Colonic mucosa (tissue), 4 donors: ENCODE measurements around the gene FRK. TPM values are rescaled to one million over a fixed set of nuclear protein-coding genes. Genes with fewer than 3 reads are reported as not detected.
A peak's percentile ranks its signal among the peaks of the same experiment; 100 is the strongest.

ENCODE experiments used
- DNase-seq: peaks from one replicate; pipeline ENCODE4 v3.0.0-alpha.2; 2020
- H3K27ac ChIP-seq: fragments of 200-600 bp; one replicate; pipeline ENCODE4 v1.8.0; 2021
- H3K27me3 ChIP-seq: fragments of 200-600 bp; one replicate; pipeline ENCODE4 v1.8.0; 2021
- H3K36me3 ChIP-seq: fragments of 200-600 bp; one replicate; pipeline ENCODE4 v1.8.0; 2021
- H3K4me1 ChIP-seq: fragments of 200-600 bp; one replicate; pipeline ENCODE4 v1.8.0; 2021; ENCODE audit warnings: mild to moderate bottlenecking
- H3K4me3 ChIP-seq: fragments of 200-600 bp; one replicate; pipeline ENCODE4 v1.8.0; 2021
- H3K9ac ChIP-seq, 2 donors: one replicate each; pipeline ENCODE4 v1.7.0; 2013; ENCODE audit warnings: control low read depth in 2 of 2, low read depth in 2 of 2, low read length in 2 of 2
- H3K9me3 ChIP-seq: fragments of 200-600 bp; one replicate; pipeline ENCODE4 v1.8.0; 2021
- CTCF ChIP-seq: fragments of 200-600 bp; IDR thresholded peaks from one replicate; pipeline ENCODE4 v1.8.0; 2022; ENCODE audit warnings: antibody characterized with exemption, mild to moderate bottlenecking
- intact Hi-C: fragments of 100-400 bp; cut with DNase I; formaldehyde crosslinking; loops from one replicate; pipeline ENCODE4 v1.14.1; 2022
- total RNA-seq, 2 donors: library from RNA; stranded (reverse); fragmentation: NEBNext Ultra II Directional in 1 of 2; extraction: Animal tissue kit (Norgen Biotek cat#: 25700) in 1 of 2; gene quantifications; one replicate each; pipeline ENCODE4 v1.2.1, GENCODE V29; 2021
- donor health status: healthy.
- donor health status: DM: no; HTN: no; CAD: no.
- donor health status: DM: no; HTN: no; CAD: no.

Gene FRK
- total RNA-seq, 2 donors from 2014 or later, result 25.9 to 27.1 TPM

GRCh38 chr6:115982453-115982852, 78.2 kb downstream of the FRK start:
- no peak for TF ChIP-seq CTCF
- H3K9me3 ChIP-seq, result no peaks in the 10 kb centered on the region
- no peak overlapping the region for H3K9ac ChIP-seq
- DNase-seq, result no peak
- no peaks in the 10 kb centered on the region for H3K4me1 ChIP-seq
- no peak overlapping the region for H3K4me3 ChIP-seq
- intact Hi-C loops, result no loop called here
- H3K27me3 ChIP-seq, result no peaks in the 10 kb centered on the region
- no peaks in the 10 kb centered on the region for H3K36me3 ChIP-seq
- no peak overlapping the region for H3K27ac ChIP-seq

GRCh38 chr6:115977220-115977619, 83.5 kb downstream of the FRK start:
- H3K27ac ChIP-seq, result no peak overlapping the region
- no peak for TF ChIP-seq CTCF
- H3K4me3 ChIP-seq, result no peak overlapping the region
- no peak overlapping the region for H3K9ac ChIP-seq
- no peaks in the 10 kb centered on the region for H3K9me3 ChIP-seq
- intact Hi-C loops, result no loop called here
- no peaks in the 10 kb centered on the region for H3K36me3 ChIP-seq
- H3K27me3 ChIP-seq, result no peaks in the 10 kb centered on the region
- DNase-seq, result peak; percentile 32
- no peaks in the 10 kb centered on the region for H3K4me1 ChIP-seq

GRCh38 chr6:115976321-115976870, 84.3 kb downstream of the FRK start:
- no peak overlapping the region for H3K9ac ChIP-seq
- TF ChIP-seq CTCF, result no peak
- no peaks in the 10 kb centered on the region for H3K9me3 ChIP-seq
- H3K27ac ChIP-seq, result no peak overlapping the region
- DNase-seq, result no peak
- H3K4me3 ChIP-seq, result no peak overlapping the region
- intact Hi-C loops, result no loop called here
- no peaks in the 10 kb centered on the region for H3K27me3 ChIP-seq
- no peaks in the 10 kb centered on the region for H3K36me3 ChIP-seq
- H3K4me1 ChIP-seq, result no peaks in the 10 kb centered on the region

GRCh38 chr6:115972679-115973078, 88.0 kb downstream of the FRK start:
- no peak for TF ChIP-seq CTCF
- intact Hi-C loops, result no loop called here
- H3K36me3 ChIP-seq, result no peaks in the 10 kb centered on the region
- H3K27me3 ChIP-seq, result no peaks in the 10 kb centered on the region
- H3K4me3 ChIP-seq, result no peak overlapping the region
- H3K4me1 ChIP-seq, result no peaks in the 10 kb centered on the region
- no peak overlapping the region for H3K27ac ChIP-seq
- no peaks in the 10 kb centered on the region for H3K9me3 ChIP-seq
- DNase-seq, result no peak
- no peak overlapping the region for H3K9ac ChIP-seq

- no peak for DNase-seq
- intact Hi-C loops, result no loop called here
These were observed 88.9 kb downstream of the FRK start for GRCh38 chr6:115971785-115972184.

More at GRCh38 chr6:115971785-115972184, 88.9 kb downstream of the FRK start:
- Histone ChIP-seq H3K9ac (no peak overlapping the region), H3K36me3 (no peaks in the 10 kb centered on the region), H3K27me3 (no peaks in the 10 kb centered on the region), H3K27ac (no peak overlapping the region), H3K4me3 (no peak overlapping the region), H3K4me1 (no peaks in the 10 kb centered on the region), H3K9me3 (no peaks in the 10 kb centered on the region)
- no peak for TF ChIP-seq CTCF
